Measurements from ENCODE around the gene RASA3.

RASA3 gene

GRCh38 chr13:113967729-113968462 lies 164.5 kb downstream of the RASA3 start:
- DNase-seq (ENCODE audit: low read depth), result no peak
- TF ChIP-seq, protein P1, sequence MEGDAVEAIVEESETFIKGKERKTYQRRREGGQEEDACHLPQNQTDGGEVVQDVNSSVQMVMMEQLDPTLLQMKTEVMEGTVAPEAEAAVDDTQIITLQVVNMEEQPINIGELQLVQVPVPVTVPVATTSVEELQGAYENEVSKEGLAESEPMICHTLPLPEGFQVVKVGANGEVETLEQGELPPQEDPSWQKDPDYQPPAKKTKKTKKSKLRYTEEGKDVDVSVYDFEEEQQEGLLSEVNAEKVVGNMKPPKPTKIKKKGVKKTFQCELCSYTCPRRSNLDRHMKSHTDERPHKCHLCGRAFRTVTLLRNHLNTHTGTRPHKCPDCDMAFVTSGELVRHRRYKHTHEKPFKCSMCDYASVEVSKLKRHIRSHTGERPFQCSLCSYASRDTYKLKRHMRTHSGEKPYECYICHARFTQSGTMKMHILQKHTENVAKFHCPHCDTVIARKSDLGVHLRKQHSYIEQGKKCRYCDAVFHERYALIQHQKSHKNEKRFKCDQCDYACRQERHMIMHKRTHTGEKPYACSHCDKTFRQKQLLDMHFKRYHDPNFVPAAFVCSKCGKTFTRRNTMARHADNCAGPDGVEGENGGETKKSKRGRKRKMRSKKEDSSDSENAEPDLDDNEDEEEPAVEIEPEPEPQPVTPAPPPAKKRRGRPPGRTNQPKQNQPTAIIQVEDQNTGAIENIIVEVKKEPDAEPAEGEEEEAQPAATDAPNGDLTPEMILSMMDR (IDR thresholded peaks at IDR 0.05; ENCODE audit: low read depth, low read length, missing control alignments), result no peak
- no peak overlapping the region for H3K4me3 ChIP-seq (ENCODE audit: low read depth, low read length)

- TF ChIP-seq, protein P1 (IDR thresholded peaks at IDR 0.05; ENCODE audit: low read depth, low read length, missing control alignments), result no peak
- no peak for DNase-seq (ENCODE audit: low read depth)
- H3K4me3 ChIP-seq (ENCODE audit: low read depth, low read length), result no peak overlapping the region
Measured at GRCh38 chr13:113967206-113967720, 165.2 kb downstream of the RASA3 start.

DNA sequence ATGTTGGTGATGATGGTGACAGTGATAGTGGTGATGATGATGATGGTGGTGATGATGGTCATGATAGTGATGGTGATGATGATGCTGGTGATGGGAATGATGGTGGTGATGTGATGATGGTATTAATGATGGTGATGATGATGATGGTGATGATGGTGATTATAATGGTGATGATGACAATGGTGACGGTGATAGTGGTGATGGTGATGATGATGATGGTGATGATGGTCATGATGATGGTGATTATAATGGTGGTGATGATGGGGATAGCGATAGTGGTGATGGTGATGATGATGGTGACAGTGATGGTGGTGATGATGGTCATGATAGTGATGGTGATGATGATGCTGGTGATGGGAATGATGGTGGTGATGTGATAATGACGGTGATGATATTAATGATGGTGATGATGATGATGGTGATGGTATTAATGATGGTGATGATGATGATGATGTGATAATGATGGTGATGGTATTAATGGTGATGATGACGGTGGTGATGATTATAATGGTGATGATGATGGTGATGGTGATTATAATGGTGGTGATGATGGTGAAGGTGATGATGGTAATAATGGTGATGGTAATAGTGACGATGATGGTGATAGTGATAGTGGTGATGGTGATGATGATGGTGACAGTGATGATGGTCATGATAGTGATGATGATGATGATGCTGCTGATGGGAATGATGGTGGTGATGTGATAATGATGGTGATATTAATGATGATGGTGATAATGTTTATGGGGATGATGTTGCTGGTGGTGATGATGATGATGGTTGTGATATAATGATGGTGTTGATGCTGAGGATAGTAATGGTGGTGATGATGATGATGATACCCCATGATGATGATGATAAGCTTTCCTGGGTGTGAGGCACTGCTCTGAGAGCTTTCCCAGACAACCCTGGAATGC lies 166.2 kb downstream of the RASA3 start:
- TF ChIP-seq, protein P1 (IDR thresholded peaks at IDR 0.05; ENCODE audit: low read depth, low read length, missing control alignments), result no peak
- no peak for DNase-seq (ENCODE audit: low read depth)

GRCh38 chr13:113965383-113965874 lies 167.0 kb downstream of the RASA3 start:
- no peak overlapping the region for H3K4me3 ChIP-seq (ENCODE audit: low read depth, low read length)
- TF ChIP-seq, protein P1 (IDR thresholded peaks at IDR 0.05; ENCODE audit: low read depth, low read length, missing control alignments), result no peak
- DNase-seq (ENCODE audit: low read depth), result no peak

More for the DNA sequence above, 166.2 kb downstream of the RASA3 start:
- no peak overlapping the region for H3K4me3 ChIP-seq (ENCODE audit: low read depth, low read length)

DNA sequence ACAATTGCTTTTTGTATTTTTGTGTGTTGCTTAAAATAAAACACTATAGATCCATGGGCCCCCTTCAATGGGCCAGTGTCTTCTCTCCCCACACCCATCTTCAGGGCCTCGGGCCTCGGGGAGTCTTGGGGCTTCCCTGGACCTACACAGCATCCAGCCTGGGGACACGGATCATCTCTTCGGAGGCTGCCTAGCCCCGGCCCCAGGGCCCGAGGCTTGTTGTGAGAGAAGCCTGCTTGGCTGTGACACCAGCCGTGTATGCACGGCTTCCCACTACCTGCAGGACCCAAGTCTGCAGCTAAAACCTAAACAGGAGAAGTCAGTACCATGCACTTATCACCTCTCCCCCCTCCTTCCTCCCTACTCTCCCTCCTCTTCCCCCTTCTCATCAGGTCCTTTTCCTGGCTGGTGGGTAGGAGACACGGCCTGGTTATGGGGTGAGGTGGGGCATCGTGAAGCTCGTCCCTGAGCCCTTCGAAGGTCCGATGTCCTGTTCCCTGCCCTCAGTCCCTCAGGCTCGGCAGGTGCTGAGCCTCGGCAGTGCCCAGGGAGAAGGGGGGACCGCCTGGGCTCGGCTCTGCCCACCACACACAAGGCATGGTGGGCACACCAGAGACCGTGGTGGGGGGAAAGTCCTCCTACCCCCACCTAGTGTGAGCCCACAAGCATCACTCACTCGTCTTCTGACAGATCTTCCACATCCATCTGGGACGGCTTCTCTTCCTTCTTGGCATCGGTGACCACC lies 168.0 kb downstream of the RASA3 start:
- TF ChIP-seq, protein P1 (IDR thresholded peaks at IDR 0.05; ENCODE audit: low read depth, low read length, missing control alignments), result no peak
- no peak for DNase-seq (ENCODE audit: low read depth)
- H3K4me3 ChIP-seq (ENCODE audit: low read depth, low read length), result no peak overlapping the region

DNA sequence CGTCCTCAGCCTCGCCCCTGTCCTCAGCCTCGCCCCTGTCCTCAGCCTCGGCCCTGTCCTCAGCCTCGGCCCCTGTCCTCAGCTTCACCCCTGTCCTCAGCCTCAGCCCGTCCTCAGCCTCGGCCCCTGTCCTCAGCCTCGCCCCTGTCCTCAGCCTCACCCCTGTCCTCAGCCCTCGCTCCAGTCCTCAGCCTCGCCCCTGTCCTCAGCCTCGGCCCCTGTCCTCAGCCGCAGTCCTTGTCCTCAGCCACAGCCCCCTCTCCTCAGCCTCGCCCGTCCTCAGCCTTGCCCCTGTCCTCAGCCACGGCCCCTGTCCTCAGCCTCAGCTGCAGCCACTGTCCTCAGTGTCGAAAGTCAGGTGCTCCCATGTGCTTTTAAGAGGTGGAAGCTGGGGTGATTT lies 169.0 kb downstream of the RASA3 start:
- no peak for DNase-seq (ENCODE audit: low read depth)
- H3K4me3 ChIP-seq (ENCODE audit: low read depth, low read length), result no peak overlapping the region
- TF ChIP-seq, protein P1 (IDR thresholded peaks at IDR 0.05; ENCODE audit: low read depth, low read length, missing control alignments), result no peak
